ENCODE measurements around the gene PTX4.

GRCh38 chr16:1450218-1450617, 38.5 kb downstream of the PTX4 start:
- TF ChIP-seq RAD21 (IDR thresholded peaks at IDR 0.05; ENCODE audit: low read depth) (no peak), REST (IDR thresholded peaks at IDR 0.05; ENCODE audit: low read depth) (no peak), TEAD4 (IDR thresholded peaks at IDR 0.05) (no peak), TAF1 (IDR thresholded peaks at IDR 0.05; ENCODE audit: low read depth) (no peak), CREB1 (IDR thresholded peaks at IDR 0.05; ENCODE audit: low read depth) (no peak), EP300 (IDR thresholded peaks at IDR 0.05; ENCODE audit: borderline replicate concordance) (no peak), USF1 (IDR thresholded peaks at IDR 0.05) (no peak), CEBPB (IDR thresholded peaks at IDR 0.05) (no peak), ZBTB7A (IDR thresholded peaks at IDR 0.05; ENCODE audit: low read depth) (no peak), NFIC (IDR thresholded peaks at IDR 0.05) (no peak)
